ENCODE results near the gene PDE1C.

DNA sequence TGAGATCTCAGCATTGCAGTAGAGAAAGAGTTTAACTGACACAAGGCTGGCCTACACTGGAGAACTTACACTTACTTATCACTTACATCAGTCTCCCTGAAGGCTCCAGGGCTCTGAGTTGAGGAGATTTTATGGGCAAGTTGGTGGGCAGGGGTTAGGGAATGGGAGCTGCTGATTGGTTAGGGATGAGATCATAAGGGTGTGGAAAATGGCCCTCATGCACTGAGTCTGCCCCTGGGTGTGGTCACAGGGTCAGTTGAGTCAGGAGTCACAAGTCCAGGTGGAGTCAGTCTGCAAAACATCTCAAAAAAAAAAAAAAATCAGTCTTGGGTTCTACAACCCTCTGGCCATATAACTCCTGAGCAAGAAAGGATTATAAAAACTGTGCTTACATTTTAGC lies 322.7 kb downstream of the PDE1C start:
- TF ChIP-seq CTCF (conservative IDR thresholded peaks at IDR 0.05; ENCODE audit: low read length) (no peak), EZH2phosphoT487 (IDR thresholded peaks at IDR 0.05; ENCODE audit: borderline replicate concordance, low read depth, low read length) (no peak)
